ENCODE measurements around the gene CDKN1A.

Gene CDKN1A

DNA sequence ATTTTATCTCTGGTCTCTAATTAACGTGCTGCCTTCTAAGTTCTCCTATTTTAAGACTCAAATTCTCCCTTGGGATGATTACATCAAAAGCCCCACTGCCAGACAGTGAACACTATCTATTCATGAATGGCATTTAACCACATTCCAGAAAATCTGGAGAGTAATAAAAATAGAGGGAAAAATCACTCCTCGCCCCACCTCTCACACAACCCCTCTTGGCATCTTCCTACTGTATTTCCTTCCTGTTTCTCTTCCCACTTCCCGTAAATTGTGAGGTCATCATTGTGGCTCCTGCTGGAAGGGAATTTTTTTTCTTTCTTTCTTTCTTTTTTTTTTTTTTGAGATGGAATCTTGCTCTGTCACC lies 50.6 kb downstream of the CDKN1A start:
- TF ChIP-seq, protein P1, sequence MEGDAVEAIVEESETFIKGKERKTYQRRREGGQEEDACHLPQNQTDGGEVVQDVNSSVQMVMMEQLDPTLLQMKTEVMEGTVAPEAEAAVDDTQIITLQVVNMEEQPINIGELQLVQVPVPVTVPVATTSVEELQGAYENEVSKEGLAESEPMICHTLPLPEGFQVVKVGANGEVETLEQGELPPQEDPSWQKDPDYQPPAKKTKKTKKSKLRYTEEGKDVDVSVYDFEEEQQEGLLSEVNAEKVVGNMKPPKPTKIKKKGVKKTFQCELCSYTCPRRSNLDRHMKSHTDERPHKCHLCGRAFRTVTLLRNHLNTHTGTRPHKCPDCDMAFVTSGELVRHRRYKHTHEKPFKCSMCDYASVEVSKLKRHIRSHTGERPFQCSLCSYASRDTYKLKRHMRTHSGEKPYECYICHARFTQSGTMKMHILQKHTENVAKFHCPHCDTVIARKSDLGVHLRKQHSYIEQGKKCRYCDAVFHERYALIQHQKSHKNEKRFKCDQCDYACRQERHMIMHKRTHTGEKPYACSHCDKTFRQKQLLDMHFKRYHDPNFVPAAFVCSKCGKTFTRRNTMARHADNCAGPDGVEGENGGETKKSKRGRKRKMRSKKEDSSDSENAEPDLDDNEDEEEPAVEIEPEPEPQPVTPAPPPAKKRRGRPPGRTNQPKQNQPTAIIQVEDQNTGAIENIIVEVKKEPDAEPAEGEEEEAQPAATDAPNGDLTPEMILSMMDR (IDR thresholded peaks at IDR 0.05; ENCODE audit: low read depth, low read length) = no peak
- no peak overlapping the region for H3K4me3 ChIP-seq (replicated peaks in 1 of 2; ENCODE audit: low read depth in 2 of 2, low read length in 2 of 2)
- DNase-seq (ENCODE audit: low read depth in 2 of 2) = peak; percentile 36 to 54

DNA sequence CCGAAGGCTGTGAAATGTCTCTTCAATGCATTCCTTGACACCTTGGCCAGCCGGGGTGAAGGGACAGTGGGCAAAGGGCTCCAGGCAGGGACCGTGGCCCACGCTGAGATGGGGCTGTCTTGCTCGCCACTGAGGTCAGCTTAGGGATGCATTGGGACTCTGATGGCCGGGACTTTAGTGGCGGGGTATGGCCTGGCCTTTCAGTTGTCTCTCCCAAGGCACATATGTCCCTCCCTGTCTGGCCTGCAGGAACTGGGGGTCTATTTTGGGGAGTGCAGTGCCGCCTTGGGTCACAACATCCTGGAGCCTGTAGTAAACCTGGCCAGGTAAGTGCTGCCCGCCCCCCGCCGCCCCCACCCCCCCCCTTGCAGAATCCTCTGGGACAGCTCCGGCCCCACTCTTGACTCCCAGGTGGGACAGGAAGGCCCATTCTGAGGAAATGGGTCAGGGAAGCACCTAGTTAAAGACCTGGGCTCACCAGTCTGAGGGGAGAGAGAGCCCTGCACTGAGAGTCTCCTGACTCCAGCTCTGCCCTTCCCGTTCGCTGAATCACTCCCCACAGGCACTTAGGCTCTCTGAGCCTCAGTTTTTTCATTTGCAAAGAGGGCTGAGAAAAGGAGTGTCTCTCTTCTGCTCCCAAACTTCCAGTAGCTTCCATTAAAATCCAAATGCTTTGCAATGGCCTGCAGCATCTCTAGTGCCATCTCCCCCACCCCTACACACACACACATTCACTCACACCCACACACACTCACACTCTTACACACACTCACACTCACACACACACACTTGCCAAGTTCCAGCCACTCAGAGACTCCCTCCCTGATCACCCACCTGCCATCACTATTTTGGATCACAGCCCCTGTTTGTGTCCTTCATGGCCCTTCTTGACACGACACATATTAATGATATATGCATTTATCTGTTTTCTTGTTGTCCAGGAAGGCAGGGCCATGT lies 52.2 kb downstream of the CDKN1A start:
- no peak overlapping the region for H3K4me3 ChIP-seq (replicated peaks in 1 of 2; ENCODE audit: low read depth in 2 of 2, low read length in 2 of 2)
- TF ChIP-seq, protein P1 (IDR thresholded peaks at IDR 0.05; ENCODE audit: low read depth, low read length) = no peak
- no peak for DNase-seq (ENCODE audit: low read depth in 2 of 2)

DNA sequence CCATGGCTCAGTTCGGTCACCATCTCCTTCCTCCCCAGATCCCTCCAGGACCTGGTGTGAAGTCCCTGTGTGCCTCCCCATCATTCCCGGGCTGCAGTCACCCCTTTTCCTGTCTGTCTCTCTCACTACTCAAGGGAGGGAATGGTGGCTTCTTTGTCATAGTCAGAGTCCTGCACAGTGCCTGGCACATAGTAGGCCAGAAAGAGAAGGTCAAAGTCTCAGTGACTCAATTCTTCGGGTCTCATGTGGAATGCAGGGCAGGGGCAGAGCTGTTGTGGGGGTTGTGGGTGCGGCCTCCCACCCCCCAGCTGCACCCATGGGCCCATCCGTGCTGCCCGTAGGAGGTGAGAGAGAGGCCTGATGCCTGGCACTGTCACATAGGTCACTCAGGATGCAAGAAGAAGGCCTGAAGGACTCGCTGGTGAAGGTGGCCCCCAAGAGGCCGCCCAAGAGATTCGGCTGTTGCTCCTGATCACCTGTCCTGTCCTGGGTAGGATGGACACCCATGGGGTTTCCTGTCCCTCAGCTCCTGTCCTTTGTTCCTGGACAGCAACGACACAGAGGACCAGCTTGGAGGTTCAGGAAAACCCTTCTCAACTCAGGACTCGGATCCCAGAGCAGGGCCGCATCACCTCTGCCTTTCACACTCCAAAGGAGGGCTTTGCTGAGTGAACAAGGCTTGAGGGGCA lies 53.3 kb downstream of the CDKN1A start:
- H3K4me3 ChIP-seq (replicated peaks in 1 of 2; ENCODE audit: low read depth in 2 of 2, low read length in 2 of 2) = no peak overlapping the region
- no peak for DNase-seq (ENCODE audit: low read depth in 2 of 2)
- TF ChIP-seq, protein P1 (IDR thresholded peaks at IDR 0.05; ENCODE audit: low read depth, low read length) = no peak

GRCh38 chr6:36733300-36733699 lies 54.8 kb downstream of the CDKN1A start:
- no peak overlapping the region for H3K4me3 ChIP-seq (replicated peaks in 1 of 2; ENCODE audit: low read depth in 2 of 2, low read length in 2 of 2)
- TF ChIP-seq, protein P1 (IDR thresholded peaks at IDR 0.05; ENCODE audit: low read depth, low read length) = no peak
- DNase-seq (ENCODE audit: low read depth in 2 of 2) = no peak

DNA sequence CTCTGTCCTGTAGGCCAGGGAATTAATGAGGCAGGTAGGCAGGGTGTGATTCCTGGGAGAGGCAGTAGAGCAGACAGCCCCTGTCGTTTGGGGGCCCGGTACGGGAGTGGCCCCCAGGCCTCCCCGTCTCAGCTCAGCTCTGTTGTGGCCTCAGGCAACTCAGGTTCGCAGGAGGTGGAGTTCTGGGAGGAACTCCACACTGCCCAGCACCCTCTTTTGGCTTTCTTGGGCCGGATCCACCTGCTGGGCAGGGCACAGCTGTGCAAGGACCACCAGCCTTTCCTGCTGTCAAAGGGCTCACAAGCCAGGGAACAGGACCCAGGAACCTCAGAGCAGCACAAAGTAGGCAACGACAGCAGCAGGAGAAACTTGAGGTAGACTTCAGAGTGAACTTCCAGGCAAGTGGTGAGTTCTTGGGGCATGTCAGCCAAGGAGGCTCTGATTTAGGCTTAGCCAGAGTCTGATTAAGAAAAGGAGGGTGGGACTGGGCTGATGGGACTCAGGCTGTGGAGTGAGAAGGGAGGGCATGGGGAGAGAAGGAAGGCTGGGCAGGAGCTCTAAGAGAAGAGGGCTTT lies 56.1 kb downstream of the CDKN1A start:
- no peak for DNase-seq (ENCODE audit: low read depth in 2 of 2)
- TF ChIP-seq, protein P1 (IDR thresholded peaks at IDR 0.05; ENCODE audit: low read depth, low read length) = no peak
- H3K4me3 ChIP-seq (replicated peaks in 1 of 2; ENCODE audit: low read depth in 2 of 2, low read length in 2 of 2) = no peak overlapping the region

DNA sequence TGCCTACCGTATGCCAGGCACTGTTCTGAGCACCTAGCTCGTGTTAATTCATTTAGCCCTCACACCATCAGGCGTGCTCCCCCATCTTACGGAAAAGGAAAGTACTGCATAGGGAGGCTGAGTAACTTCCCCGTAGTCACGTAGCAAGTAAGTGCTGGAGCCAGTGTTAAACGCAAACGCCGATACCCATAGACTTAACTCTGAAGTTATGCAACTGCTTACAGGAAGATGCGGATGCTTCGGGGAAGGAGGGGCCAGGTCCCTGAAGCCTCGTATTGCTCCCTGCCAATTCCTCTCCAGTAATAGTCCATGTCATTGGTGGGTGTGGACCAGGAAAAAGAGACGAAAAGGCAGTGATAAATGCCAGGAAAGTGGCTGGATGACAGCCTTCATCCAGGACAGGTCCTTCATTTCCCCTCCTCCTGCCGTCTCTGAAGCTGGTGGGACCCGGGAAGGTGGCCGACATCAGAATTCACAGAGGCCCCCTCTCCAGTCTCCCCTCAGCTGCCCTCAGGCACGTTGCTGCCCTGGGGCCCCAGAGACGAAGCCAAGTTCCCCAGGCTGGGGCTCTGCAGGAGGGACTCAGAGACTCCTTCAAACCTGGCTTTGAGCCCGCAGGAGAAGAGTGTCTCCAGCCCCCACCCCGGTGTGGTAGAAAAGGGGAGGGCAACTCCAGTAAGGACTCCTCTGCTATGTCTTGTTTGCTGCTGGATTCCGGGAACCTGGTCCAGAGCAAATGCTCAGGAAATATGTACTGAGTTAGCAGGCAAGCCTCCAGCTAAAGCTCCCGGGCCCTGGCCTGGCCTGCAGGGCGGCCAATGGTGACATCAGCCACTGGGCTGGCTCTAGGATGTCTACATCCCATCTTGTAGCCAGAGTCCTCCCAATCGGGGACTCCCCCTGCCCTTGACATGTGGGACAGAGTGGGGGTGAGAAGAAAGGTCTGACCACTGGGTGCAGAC lies 56.9 kb downstream of the CDKN1A start:
- peak overlapping the region in 1 of 2 donors; percentile 11 for H3K4me3 ChIP-seq (replicated peaks in 1 of 2; ENCODE audit: low read depth in 2 of 2, low read length in 2 of 2)
- peak; percentile 68 to 97 for DNase-seq (ENCODE audit: low read depth in 2 of 2)
- TF ChIP-seq, protein P1 (IDR thresholded peaks at IDR 0.05; ENCODE audit: low read depth, low read length) = no peak
